CD4-positive, alpha-beta T cell (primary cell): ENCODE results near the gene ARSA. TPM values are rescaled to one million over a fixed set of nuclear protein-coding genes. Genes with fewer than 3 reads are reported as not detected.

Experiments
- ATAC-seq: fragments of 200-7000 bp; cut with Tn5 transposase; one replicate; pipeline ENCODE4 v1.10.0; 2022; ENCODE audit warnings: mild to moderate bottlenecking; ENCODE audit not compliant: poor library complexity
- CTCF ChIA-PET: fragments of 350-600 bp; sonication (Branson Sonifier 250); formaldehyde crosslinking; loops from one replicate; lab custom pipeline; 2021; ENCODE audit warnings: antibody characterized with exemption, inconsistent platforms; lab: Charles Lee
- POLR2A ChIA-PET: fragments of 350-600 bp; sonication (Branson Sonifier 250); formaldehyde crosslinking; loops from one replicate; lab custom pipeline; 2021; ENCODE audit warnings: antibody characterized with exemption, inconsistent platforms; lab: Charles Lee
- DNase-seq, 14 experiments: peaks; one replicate each; pipeline ENCODE4 v3.0.0-alpha.2; 2013 to 2020; ENCODE audit warnings: mixed read lengths in 2 of 14
- H3K27ac ChIP-seq, 2 donors: one replicate each; pipeline versions ENCODE4 v1.5.1 to v1.7.0; 2013; ENCODE audit warnings: low read length in 2 of 2, low read depth in 1 of 2, mild to moderate bottlenecking in 1 of 2
- H3K27me3 ChIP-seq, 2 experiments: 1 replicate in 1 of 2; 2 replicates in 1 of 2; pipeline versions ENCODE4 v1.6.1 to v1.7.0; 2013; ENCODE audit warnings: low read length in 2 of 2, control low read depth in 1 of 2, mild to moderate bottlenecking in 1 of 2, moderate library complexity in 1 of 2; ENCODE audit not compliant: insufficient read depth in 2 of 2, control insufficient read depth in 1 of 2
- H3K36me3 ChIP-seq: one replicate; pipeline ENCODE4 v1.6.1; 2013; ENCODE audit warnings: low read length, control low read depth; ENCODE audit not compliant: insufficient read depth
- H3K4me1 ChIP-seq: one replicate; pipeline ENCODE4 v1.6.1; 2013; ENCODE audit warnings: low read length, control low read depth; ENCODE audit not compliant: insufficient read depth
- H3K4me3 ChIP-seq: one replicate; pipeline ENCODE4 v1.5.1; 2013; ENCODE audit warnings: mild to moderate bottlenecking, low read length, moderate library complexity
- H3K9me3 ChIP-seq, 2 experiments: 1 replicate in 1 of 2; 2 replicates in 1 of 2; pipeline versions ENCODE4 v1.6.1 to v1.7.0; 2013; ENCODE audit warnings: low read length in 2 of 2, mild to moderate bottlenecking in 2 of 2, control low read depth in 1 of 2, moderate library complexity in 1 of 2; ENCODE audit not compliant: control insufficient read depth in 1 of 2, insufficient read depth in 1 of 2
- H3K27ac Mint-ChIP-seq: one replicate; pipeline ENCODE4 v1.8.0; 2020; ENCODE audit warnings: mixed read lengths
- H3K27me3 Mint-ChIP-seq: one replicate; pipeline ENCODE4 v1.8.0; 2021; ENCODE audit warnings: mixed read lengths
- H3K36me3 Mint-ChIP-seq: one replicate; pipeline ENCODE4 v1.8.0; 2021; ENCODE audit warnings: low read depth, mixed read lengths
- H3K4me1 Mint-ChIP-seq: one replicate; pipeline ENCODE4 v1.8.0; 2021; ENCODE audit warnings: low read depth, mixed read lengths
- H3K4me3 Mint-ChIP-seq: one replicate; pipeline ENCODE4 v1.8.0; 2020; ENCODE audit warnings: mild to moderate bottlenecking, mixed read lengths
- H3K9me3 Mint-ChIP-seq: one replicate; pipeline ENCODE4 v1.8.0; 2020; ENCODE audit warnings: mixed read lengths
- intact Hi-C, 2 experiments: fragments of 100-400 bp; cut with DNase I in 1 of 2; cut with micrococcal nuclease in 1 of 2; formaldehyde crosslinking; loops; one replicate each; pipeline versions ENCODE4 v1.15.1 to v1.9.0; 2023 to 2025; cut with DNase I, micrococcal nuclease
- total RNA-seq, 174 experiments: library from RNA in 2 of 174; stranded (reverse) in 2 of 174; gene quantifications; one replicate each; pipeline ENCODE4 v1.2.3 and lab custom pipeline; 2021 to 2026
- TF ChIP-seq, protein P1 (sequence below): fragments of 200-600 bp; IDR thresholded peaks from one replicate; pipeline ENCODE4 v1.8.0; 2022; ENCODE audit warnings: antibody characterized with exemption, mild to moderate bottlenecking

ARSA gene
- total RNA-seq, 2 experiments from 2014 or later: 52.3 to 54.4 TPM

GRCh38 chr22:50576070-50576469, 51.9 kb downstream of the ARSA start:
- Histone ChIP-seq H3K4me1 (peaks cover 19% of the 10 kb centered on the region), H3K36me3 (peaks cover 37% of the 10 kb centered on the region), H3K27ac (no peak overlapping the region), H3K4me3 (no peak overlapping the region), H3K9me3 (no peaks in the 10 kb centered on the region), H3K27me3 (no peaks in the 10 kb centered on the region)
- Mint-ChIP-seq H3K4me1 (peaks cover 11% of the 10 kb centered on the region), H3K36me3 (peaks cover 42% of the 10 kb centered on the region), H3K4me3 (no peak overlapping the region), H3K9me3 (no peaks in the 10 kb centered on the region), H3K27ac (no peak overlapping the region), H3K27me3 (no peaks in the 10 kb centered on the region)
- DNase-seq (no peak), ATAC-seq (no peak)
- ChIA-PET POLR2A (interaction anchor here (1.2 to 1.4 kb wide), 2 partner anchors 11 to 13 kb away, joined by 3 to 5 read pairs; partner anchors contain the start of gene SYCE3), CTCF (interaction anchor here (1.6 to 1.9 kb wide), 2 partner anchors 13 to 50 kb away, joined by 3 to 7 read pairs; partner anchors contain the start of gene SCO2)
- intact Hi-C loops: no loop called here
- TF ChIP-seq, protein P1, sequence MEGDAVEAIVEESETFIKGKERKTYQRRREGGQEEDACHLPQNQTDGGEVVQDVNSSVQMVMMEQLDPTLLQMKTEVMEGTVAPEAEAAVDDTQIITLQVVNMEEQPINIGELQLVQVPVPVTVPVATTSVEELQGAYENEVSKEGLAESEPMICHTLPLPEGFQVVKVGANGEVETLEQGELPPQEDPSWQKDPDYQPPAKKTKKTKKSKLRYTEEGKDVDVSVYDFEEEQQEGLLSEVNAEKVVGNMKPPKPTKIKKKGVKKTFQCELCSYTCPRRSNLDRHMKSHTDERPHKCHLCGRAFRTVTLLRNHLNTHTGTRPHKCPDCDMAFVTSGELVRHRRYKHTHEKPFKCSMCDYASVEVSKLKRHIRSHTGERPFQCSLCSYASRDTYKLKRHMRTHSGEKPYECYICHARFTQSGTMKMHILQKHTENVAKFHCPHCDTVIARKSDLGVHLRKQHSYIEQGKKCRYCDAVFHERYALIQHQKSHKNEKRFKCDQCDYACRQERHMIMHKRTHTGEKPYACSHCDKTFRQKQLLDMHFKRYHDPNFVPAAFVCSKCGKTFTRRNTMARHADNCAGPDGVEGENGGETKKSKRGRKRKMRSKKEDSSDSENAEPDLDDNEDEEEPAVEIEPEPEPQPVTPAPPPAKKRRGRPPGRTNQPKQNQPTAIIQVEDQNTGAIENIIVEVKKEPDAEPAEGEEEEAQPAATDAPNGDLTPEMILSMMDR: no peak

GRCh38 chr22:50575426-50575941, 52.5 kb downstream of the ARSA start:
- peaks cover 41% of the 10 kb centered on the region for H3K36me3 ChIP-seq
- ChIA-PET POLR2A (interaction anchor here (1.2 to 1.3 kb wide), 2 partner anchors 11 to 68 kb away, joined by 4 to 5 read pairs; partner anchors contain the start of genes LMF2 and NCAPH2), CTCF (interaction anchor here (0.5 to 1.9 kb wide), 3 partner anchors 12 to 50 kb away, joined by 3 to 7 read pairs (median 3); partner anchors contain the start of gene SCO2)
- TF ChIP-seq, protein P1: no peak
- H3K27ac ChIP-seq: no peak overlapping the region
- H3K36me3 Mint-ChIP-seq: peaks cover 42% of the 10 kb centered on the region
- H3K4me1 Mint-ChIP-seq: peaks cover 10% of the 10 kb centered on the region
- ATAC-seq (no peak), DNase-seq (no peak)
- no peaks in the 10 kb centered on the region for H3K27me3 ChIP-seq
- H3K27ac Mint-ChIP-seq: no peak overlapping the region
- H3K4me1 ChIP-seq: peaks cover 16% of the 10 kb centered on the region
- no peak overlapping the region for H3K4me3 Mint-ChIP-seq
- H3K9me3 Mint-ChIP-seq: no peaks in the 10 kb centered on the region
- intact Hi-C loops: no loop called here
- H3K9me3 ChIP-seq: no peaks in the 10 kb centered on the region
- no peak overlapping the region for H3K4me3 ChIP-seq
- H3K27me3 Mint-ChIP-seq: no peaks in the 10 kb centered on the region

Other genes starting within 250 kb of the ARSA start
- 100 to 1,000 TPM; 220 to 227 TPM for gene SBF1, start 153.1 kb downstream of the ARSA start, total RNA-seq
- 1 to 10 TPM; 1.1 to 1.6 TPM for gene ADM2, start 146.6 kb downstream of the ARSA start, total RNA-seq
- gene MIOX, start 141.3 kb downstream of the ARSA start, total RNA-seq: not detected
- gene LMF2, start 120.5 kb downstream of the ARSA start, total RNA-seq: 100 to 1,000 TPM; 107 to 114 TPM
- 100 to 1,000 TPM; 184 to 185 TPM for gene NCAPH2, start 119.9 kb downstream of the ARSA start, total RNA-seq
- gene SCO2, start 102.6 kb downstream of the ARSA start, total RNA-seq: 1 to 10 TPM in 1 of 2 experiments, under 1 TPM in 1; 0.61 to 5.6 TPM
- gene TYMP, start 98.1 kb downstream of the ARSA start, total RNA-seq: 10 to 100 TPM in 1 of 2 experiments, 1 to 10 TPM in 1; 9.9 to 10.0 TPM
- 1 to 10 TPM; 2.3 TPM for gene KLHDC7B, start 82.3 kb downstream of the ARSA start, total RNA-seq
- gene SYCE3, start 65.2 kb downstream of the ARSA start, total RNA-seq: not detected
- gene CPT1B, start 49.7 kb downstream of the ARSA start, total RNA-seq: 10 to 100 TPM; 59.1 to 68.3 TPM
- gene CHKB, start 45.3 kb downstream of the ARSA start, total RNA-seq: 100 to 1,000 TPM; 152 to 156 TPM
- gene MAPK8IP2, start 27.4 kb downstream of the ARSA start, total RNA-seq: under 1 TPM; 0.31 to 0.52 TPM
- gene SHANK3, start 44.7 kb upstream of the ARSA start, total RNA-seq: not detected
- gene ACR, start 110.1 kb upstream of the ARSA start, total RNA-seq: not detected
- gene RABL2B, start 155.5 kb upstream of the ARSA start, total RNA-seq: 10 to 100 TPM; 36.0 to 37.3 TPM